Posterior cingulate gyrus (tissue), 11 donors: ENCODE results near the gene BORCS5.
"Not testable (repeated sequence)": the region's sequence is repeated elsewhere in the genome, so short reads cannot be mapped to it uniquely, and the experiment has no call there.

Source experiments
- DNase-seq, 10 donors: peaks; one replicate each; pipeline versions ENCODE4 v3.0.0 to v3.0.0-alpha.2; 2020 to 2021; ENCODE audit warnings: mixed read lengths in 3 of 10
- intact Hi-C: fragments of 100-400 bp; cut with DNase I; formaldehyde crosslinking; loops from one replicate; pipeline ENCODE4 v1.15.1; 2023

Gene BORCS5

DNA sequence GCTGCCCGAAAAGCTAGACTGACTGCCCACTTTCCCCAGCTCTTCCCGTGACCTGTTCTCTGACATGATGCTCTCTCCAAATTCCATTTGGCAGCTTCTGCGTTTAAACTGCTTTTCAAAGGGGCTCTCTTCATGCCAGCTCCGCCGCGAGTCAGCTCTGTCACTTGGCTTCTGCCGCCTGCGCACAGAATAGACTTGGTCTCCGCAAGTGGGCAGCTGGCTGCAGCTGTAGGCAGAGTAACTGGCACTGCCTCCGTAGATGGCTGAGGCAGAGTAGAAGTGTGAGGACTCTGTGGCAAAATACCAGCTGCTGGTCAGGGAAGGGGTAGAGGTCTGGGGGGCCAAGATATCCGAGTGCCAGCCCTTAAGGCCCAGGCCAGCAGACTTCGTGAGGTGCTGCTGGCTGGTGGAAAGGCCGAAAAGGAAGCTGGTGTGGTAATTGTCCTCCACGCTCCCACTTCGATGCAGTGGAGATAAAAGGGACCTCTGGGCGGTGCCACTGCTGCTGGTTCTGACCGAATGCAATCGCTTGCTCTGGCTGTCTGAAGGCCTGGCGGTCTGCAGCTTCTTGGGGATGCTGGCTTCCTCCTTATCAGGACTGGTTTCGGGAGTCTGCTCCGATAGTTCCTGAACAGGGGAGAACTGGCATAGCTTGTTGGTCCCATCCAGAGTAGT is 120.1 kb downstream of the BORCS5 start:
- DNase-seq: peak; percentile 71 to 98 (median 80)

DNA sequence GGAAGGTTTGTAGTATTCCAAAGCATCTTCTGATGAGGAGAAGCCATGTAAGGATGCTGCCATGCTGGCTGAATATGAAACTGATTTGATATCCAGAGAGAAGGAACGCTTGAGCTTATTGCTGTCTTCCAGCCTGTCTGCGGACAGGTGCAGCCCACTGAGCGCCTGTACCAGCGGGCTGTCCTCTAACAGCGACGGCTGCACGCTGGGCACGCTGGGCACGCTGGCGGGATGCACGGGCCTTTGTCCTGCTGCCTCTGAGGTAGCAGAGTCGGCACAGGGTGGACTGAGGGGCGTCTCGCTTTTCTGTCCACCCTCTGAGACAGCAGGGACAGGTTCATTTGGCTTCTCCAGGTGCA is 120.6 kb downstream of the BORCS5 start:
- intact Hi-C loops: loop anchor here (5.0 kb wide), 2 partner anchors 35 to 85 kb away; partner anchors contain the start of gene DUSP16
- peak in 2 of 10 donors; percentile 44 to 83 for DNase-seq

More for the DNA sequence above, 120.1 kb downstream of the BORCS5 start:
- intact Hi-C loops: loop anchor here (5.0 kb wide), 2 partner anchors 35 to 85 kb away; partner anchors contain the start of gene DUSP16

DNA sequence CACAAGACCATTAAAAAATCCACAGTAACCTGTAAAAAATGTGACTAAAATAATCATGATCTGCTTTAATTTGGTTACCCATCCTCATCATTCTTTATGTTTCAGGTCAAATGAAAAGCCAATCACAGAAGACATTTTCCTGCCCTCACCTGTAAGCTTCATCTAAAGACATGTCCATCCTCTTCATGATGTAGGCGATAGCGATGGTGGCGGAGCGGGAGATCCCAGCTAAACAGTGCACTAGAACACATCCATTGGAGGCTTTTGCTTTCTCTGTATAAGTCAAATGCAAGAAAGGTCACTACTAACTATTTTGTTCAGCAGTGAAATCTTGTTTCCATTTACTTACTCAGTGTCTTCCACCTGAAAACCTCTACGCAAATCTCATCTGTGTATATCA is 123.2 kb downstream of the BORCS5 start:
- intact Hi-C loops: loop anchor here (10.0 kb wide), 1 partner anchor 85 kb away; no protein-coding TSS in a partner anchor

DNA sequence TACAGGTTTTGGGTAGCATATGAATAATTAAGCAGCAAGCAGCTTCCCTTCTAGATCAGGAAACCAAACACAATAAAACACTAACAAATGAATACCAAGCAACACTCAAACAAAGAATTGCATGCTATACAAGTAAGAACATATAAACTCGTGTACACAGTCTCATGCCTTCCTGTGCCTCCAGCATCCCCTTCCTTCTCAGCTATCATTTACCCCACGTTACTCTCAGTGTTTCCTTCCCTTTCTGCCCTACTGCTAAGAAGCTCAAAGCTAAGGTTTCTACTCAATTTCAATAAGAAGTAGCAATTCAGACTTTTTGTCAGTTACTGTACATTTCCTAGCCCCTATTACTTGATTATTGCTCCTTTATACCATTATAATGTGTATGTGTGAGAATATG is 124.8 kb downstream of the BORCS5 start:
- intact Hi-C loops: loop anchor here (10.0 kb wide), 1 partner anchor 87 kb away; no protein-coding TSS in a partner anchor

More for the DNA sequence above, 123.2 kb downstream of the BORCS5 start:
- DNase-seq: no peak

DNA sequence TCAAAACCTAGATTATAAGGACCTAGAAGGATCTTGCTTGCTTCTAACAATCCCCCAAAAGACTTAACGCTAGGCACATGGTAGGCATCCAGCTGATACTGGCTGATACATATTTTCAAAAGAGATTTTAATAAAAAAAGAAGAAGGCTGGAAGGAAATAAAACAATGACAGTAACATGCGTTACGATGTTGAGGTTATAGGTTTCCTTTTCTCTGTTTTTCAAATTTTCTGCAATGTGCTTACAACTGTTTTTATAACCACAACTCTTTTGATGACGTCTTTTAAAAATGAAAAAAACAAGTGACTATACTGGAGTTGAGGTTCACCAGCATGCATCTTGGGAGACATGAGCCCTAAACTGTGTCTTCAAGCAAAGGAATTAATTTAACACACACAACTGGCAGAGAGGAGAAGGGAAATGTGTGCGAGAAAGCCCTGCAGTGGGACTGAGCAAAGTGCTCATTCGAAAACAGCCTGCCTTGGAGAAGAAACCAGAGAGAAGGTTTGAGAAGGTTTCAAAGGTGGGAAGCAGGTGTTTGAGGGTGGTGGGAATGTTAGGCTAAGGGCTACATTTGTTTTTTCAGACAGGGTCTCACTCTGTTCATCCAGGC is 125.4 kb downstream of the BORCS5 start:
- intact Hi-C loops: loop anchor here (10.0 kb wide), 1 partner anchor 87 kb away; no protein-coding TSS in a partner anchor
- DNase-seq: no peak

More for the DNA sequence above, 124.8 kb downstream of the BORCS5 start:
- DNase-seq: no peak

DNA sequence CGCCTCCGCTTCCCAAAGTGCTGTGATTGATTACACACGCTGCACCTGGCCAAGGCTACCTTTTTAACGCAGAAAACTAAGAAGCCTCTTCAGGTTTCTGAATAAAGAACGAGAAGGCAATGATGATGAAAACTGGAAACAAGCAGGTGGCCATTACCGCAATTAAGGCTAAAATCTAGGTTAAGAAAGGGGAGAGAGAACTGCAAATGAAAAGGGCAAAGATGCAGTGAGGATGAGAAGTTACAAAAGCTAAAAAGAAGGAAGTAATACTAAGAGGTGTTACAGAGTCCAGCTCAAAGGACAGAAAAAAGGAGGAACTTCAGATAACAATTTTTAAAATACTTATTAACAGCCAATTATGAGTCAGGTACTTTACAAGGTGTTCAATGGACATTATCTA is 126.1 kb downstream of the BORCS5 start:
- intact Hi-C loops: loop anchor here (10.0 kb wide), 1 partner anchor 88 kb away; no protein-coding TSS in a partner anchor
- no peak for DNase-seq

DNA sequence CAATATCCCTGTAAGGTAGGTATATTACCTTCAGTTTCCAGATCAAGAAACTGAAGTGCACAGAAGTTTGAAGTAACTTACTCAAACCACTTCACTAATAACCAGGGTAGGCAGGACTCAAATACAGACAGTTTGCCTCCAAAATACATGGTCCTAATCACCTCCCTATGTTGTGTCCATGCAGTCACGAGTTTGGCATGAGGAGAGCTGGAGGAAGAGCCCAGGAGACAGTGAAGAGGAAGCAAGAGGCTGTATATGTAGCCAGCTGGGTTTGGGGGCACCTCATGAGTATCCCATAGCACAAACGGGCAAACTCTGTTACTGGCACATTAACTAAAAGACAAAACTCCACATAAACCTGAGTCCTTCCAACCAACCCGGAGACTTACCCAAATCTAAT is 126.6 kb downstream of the BORCS5 start:
- intact Hi-C loops: loop anchor here (10.0 kb wide), 1 partner anchor 89 kb away; no protein-coding TSS in a partner anchor
- no peak for DNase-seq

DNA sequence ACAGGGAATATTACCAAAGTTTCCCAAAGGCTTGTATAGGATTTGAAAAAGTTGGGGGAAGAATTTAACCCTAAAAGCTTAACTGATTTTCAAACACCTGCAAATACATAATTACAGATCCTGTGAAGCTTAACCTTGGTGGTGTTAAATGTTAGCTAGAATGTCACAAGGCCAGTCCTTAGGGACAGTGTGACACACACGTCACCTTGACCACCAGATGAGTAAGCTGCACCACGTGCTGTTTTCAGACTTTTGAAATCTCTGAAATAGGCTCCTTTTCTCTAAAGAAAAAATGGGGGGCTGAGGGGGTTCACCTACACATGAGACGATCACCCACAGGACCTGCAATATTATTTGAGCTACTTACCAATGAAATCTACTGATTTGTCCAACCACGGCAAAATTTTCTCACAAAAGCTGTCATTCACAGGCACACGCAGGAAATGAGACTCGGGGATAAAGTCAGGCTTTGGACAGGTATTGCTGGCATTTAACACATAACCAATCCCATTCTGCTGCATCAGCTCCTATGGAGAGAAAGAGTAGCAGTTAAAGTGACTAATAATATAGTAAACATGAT is 129.9 kb downstream of the BORCS5 start:
- intact Hi-C loops: loop anchor here (10.0 kb wide), 1 partner anchor 92 kb away; no protein-coding TSS in a partner anchor
- DNase-seq: no peak

DNA sequence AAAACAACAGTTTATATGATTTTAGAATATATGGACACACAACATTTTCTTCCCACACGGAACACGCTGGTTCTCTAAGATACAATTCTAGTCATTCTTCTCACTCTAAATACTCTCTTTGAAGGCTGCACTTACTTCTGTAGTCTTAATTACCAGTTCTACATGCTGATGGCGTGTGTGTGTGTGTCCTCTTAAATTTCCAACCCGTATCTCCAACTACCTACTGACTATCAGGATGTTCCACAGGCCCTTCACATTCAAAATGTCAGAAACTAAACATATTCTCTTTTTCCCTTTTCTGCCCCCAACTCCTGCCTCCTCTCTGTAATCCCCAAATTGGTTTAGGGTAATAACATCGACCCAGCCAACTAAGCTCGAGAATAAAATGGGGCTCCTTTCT is 130.6 kb downstream of the BORCS5 start:
- intact Hi-C loops: loop anchor here (10.0 kb wide), 1 partner anchor 93 kb away; no protein-coding TSS in a partner anchor

DNA sequence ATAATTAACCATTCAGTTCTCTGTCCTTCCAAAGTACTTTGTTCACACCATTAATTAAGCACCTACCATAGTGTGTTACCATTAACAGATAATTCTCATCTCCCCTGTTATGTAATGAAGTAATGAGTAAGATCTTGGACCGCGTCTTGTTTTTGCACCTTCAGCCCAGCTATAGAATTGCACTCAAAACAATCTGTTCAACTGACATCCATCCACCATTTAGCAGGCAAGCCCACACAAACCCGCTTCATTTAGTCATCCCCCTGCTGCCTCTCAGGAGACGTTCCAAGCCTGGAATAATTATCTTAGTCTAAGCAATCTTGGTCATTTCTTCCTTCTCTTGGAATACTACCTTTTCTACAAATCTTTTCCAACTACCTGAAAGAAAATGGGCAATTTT is 131.4 kb downstream of the BORCS5 start:
- DNase-seq: peak in 2 of 10 donors; percentile 21 to 83

More for the DNA sequence above, 130.6 kb downstream of the BORCS5 start:
- no peak for DNase-seq

DNA sequence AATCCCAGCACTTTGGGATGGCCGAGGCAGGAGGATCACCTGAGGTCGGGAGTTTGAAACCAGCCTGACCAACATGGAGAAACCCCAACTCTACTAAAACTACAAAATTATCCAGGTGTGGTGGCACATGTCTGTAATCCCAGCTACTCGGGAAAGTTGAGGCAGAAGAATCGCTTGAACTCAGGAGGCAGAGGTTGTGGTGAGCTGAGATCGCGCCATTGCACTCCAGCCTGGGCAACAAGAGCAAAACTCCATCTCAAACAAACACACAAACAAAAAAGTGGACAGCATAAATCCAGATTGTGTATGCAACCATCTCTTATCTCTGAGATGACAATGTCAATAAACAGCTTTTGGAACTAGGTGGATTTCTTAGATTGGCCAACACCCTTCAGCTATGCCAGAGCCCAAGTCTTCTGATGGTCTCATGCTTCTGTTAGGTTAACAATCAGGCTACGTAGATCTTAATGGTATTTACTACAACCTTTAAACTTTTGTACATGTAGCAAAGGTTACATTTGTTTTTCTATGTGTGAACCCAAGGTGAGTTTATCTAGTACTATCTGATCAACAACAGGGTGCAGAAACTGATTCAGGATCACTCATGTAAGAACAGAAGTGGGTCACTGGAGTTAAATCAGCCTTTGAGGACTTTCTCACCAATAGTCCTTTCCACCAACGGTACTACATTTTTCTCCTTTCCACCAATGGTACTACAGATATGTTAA is 132.1 kb downstream of the BORCS5 start:
- intact Hi-C loops: loop anchor here (10.0 kb wide), 1 partner anchor 94 kb away; no protein-coding TSS in a partner anchor
- DNase-seq: no peak

More for the DNA sequence above, 131.4 kb downstream of the BORCS5 start:
- intact Hi-C loops: loop anchor here (10.0 kb wide), 1 partner anchor 93 kb away; no protein-coding TSS in a partner anchor

DNA sequence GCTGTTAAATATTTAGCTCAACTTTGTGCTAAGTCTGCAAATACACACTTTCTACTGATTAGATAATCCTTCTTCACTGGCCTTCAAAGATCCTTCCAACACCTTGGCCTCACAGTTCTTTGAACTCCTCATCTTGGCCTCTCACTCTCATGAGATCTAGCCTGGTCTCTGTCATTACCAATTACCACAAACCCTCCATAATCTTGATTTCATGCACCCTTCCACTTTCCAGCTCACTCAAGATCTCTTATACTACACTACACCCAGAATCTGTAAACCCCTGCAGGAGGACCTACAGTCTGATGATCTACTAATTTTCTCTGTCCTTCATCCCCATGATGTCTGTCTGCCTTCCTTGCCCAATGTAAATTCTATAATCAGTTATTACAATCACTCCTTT is 134.7 kb downstream of the BORCS5 start:
- intact Hi-C loops: no loop called here

DNA sequence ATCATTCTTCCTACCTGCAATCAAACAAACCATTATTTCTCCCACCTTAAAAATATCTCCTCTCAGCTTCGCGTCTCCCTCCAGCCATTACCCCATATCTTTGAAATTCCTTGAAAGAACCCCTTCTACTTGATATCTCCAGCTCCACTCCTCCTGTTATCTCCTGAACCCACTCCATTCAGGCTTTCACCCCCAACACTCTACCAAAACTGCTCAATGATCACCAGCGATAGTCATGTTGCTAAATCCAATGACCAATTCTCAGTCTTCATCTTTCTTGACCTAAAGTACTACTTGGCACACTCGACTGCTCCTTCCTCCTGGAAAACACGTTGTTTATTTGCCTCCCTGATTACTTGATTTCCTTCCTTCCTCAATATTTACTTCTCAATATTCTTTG is 135.7 kb downstream of the BORCS5 start:
- no peak for DNase-seq
- intact Hi-C loops: no loop called here

More for the DNA sequence above, 134.7 kb downstream of the BORCS5 start:
- DNase-seq: no peak

DNA sequence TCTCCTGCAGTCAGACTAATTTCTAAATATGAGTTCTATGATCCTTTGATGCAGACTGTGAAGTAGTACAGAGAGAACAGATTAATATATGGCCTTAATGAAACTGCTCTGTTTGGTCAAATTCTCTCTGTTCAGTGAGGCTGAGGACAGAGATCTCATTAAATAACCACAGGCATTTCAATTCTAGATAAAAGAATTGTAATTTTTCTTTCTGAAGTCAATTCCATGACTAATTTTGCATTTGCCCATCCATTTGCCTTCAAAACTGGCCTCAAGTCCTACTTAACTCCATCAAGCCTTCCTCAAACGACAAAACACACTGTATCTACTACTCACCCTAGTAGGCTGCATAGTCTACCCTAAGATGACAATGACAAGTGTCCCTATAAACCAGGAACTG is 138.7 kb downstream of the BORCS5 start:
- DNase-seq: no peak
- intact Hi-C loops: no loop called here

DNA sequence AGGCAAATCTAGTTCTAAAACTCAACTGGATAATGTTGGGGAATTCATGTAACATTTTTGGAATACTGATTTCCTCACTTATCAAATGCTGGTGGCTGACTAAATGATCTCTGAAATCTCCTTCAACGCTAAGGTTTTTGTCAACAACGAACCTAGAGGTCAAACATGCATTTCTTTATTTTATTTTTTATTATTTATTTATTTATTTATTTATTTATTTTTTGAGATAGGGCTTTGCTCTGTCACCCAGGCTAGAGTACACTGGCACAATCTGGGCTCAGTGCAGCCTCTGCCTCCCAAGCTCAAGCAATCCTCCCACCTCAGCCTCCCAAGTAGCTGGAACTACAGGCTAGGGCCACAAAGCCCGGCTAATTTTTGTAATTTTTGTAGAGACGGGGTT is 141.3 kb downstream of the BORCS5 start:
- no peak for DNase-seq
- intact Hi-C loops: no loop called here

DNA sequence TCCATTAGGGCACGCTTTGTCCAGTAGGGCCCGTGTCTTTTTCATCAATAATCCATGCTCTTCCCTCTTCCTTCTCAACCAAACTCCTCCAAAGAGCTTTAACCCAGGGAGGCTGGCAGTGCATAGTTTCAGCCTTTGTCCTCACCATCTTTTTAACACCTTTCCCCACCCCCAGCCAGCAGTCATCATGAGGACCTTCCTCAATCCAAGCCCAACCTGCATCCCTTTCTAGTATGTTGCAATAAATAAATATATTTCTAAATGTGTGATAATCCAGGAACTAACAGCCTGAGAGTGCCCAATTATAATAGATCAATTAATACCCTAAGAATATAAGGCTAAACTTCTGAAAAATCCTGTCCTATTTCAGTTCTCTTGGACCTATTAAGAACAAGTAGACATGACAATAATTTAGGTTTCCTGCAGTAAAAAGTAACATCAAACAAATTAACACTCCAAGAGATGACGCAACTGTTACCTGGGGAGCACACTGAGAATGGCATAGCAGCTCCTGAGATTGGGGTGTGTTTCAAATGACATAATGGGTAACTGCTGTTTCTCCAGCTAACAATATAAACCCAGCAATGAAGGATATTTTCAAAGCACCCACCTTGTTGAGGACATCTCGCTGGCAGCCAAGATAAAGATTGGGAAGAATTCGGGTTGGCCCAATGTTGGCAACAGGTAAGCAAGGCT is 143.2 kb downstream of the BORCS5 start:
- DNase-seq: no peak
- intact Hi-C loops: no loop called here

DNA sequence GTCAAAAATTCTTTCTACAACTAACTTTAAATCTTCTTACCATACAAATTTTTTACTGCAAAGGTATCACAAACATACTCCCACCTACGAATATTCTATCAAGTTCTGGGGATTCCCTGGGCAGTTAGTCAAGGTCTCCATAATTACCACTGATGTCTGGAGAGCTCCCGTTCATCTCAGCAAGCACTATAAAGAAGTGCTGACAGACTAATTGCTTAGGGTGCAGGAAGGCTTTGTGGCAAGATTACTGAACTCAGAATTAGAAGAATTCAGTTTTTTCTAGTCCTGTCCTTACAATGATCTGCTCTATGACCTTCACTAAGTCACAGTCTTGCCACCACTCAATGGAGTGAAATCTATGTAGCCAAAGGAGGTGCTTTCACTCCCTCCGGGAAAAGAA is 144.2 kb downstream of the BORCS5 start:
- no peak for DNase-seq
- intact Hi-C loops: no loop called here

DNA sequence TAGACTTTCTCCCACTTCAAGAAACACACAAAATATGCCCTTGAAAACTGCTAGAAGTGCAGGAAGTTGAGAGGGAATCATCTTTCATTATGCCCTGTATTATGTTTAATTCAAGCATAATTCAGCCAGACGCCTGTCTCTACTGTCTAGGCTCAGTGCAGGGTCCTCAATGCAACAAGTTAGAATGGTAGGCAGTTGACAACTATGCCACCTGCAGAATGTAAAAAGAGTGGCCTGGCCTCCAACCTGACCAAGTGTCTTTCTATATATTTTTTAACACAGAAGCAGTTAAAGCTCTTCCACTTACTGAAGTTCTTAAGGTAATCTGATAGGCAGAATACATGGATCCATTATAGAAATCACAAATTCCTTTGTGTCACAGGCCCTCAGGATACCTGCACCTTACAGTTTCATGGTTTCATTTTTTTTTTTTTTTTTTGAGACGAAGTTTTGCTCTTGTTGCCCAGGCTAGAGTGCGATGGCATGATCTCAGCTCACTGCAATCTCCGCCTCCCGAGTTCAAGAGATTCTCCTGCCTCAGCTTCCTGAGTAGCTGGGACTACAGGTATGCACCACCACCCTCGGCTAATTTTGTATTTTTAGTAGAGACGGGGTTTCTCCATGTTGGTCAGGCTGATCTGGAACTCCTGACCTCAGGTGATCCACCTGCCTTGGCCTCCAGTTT is 145.4 kb downstream of the BORCS5 start:
- intact Hi-C loops, DNase-seq: not testable (repeated sequence)

DNA sequence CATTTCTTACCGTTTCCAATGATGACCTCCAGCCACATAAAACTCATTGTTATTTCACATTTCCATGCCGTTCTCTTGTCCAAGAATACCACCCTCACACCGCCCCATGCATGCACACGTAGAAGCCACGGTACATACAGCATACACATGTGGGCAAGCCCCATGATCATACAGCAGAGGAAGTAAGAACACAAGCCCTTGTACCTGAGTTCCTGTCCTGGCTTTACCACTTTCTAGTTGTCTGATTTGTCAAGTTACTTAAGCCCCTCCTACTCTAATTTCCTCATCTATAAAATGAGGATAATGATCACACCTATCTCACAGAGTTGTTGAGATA is 145.9 kb downstream of the BORCS5 start:
- intact Hi-C loops: no loop called here
- no peak for DNase-seq
